Endothelial cell of umbilical vein (primary cell): Measurements from ENCODE around the gene CRK. TPM values are rescaled to one million over a fixed set of nuclear protein-coding genes. Genes with fewer than 3 reads are reported as not detected.
"Not testable (repeated sequence)": the region's sequence is repeated elsewhere in the genome, so short reads cannot be mapped to it uniquely, and the experiment has no call there.

Source experiments
- BruUV-seq: library from RNA; stranded (reverse); fragments of 400-500 nt; replicated peaks from 2 replicates; lab custom pipeline; 2021; lab: Mats Ljungman, UMichigan
- CTCF ChIA-PET: fragments of 300-600, 350-600 bp; sonication (Branson Sonifier 250); formaldehyde crosslinking; loops from one replicate; lab custom pipeline; 2021; ENCODE audit warnings: antibody characterized with exemption, inconsistent platforms; lab: Charles Lee
- POLR2A ChIA-PET: fragments of 300-600, 350-600 bp; sonication (Branson Sonifier 250); formaldehyde crosslinking; loops from one replicate; lab custom pipeline; 2021; ENCODE audit warnings: antibody characterized with exemption, inconsistent platforms; lab: Charles Lee
- DNase-seq: peaks from one replicate; pipeline ENCODE4 v3.0.0-alpha.2; 2011; ENCODE audit warnings: low read depth, low spot score
- FAIRE-seq: peaks from 2 replicates; lab custom pipeline; 2011; peaks lifted over from hg19 to GRCh38; lab: Jason Lieb, UNC
- H2AFZ ChIP-seq: 2 replicates; pipeline ENCODE4 v1.6.0; 2012; ENCODE audit warnings: low read depth, low read length, control low read depth, inconsistent platforms
- H3K27ac ChIP-seq: 2 replicates; pipeline ENCODE4 v1.5.1; 2011; ENCODE audit warnings: low read depth, mild to moderate bottlenecking, control low read depth, low read length, moderate library complexity; ENCODE audit not compliant: insufficient read depth
- H3K27me3 ChIP-seq, 2 experiments: 2 replicates each; pipeline versions ENCODE4 v1.6.0 to v1.6.1; 2011; ENCODE audit warnings: low read length in 2 of 2, mixed read lengths in 1 of 2; ENCODE audit not compliant: control insufficient read depth in 2 of 2, insufficient read depth in 2 of 2
- H3K36me3 ChIP-seq, 2 experiments: 2 replicates in 1 of 2; 3 replicates in 1 of 2; pipeline ENCODE4 v1.5.1; 2011; ENCODE audit warnings: low read length in 2 of 2, mild to moderate bottlenecking in 1 of 2, moderate library complexity in 1 of 2; ENCODE audit not compliant: control insufficient read depth in 2 of 2, insufficient read depth in 2 of 2; ENCODE audit errors: extremely low read depth in 1 of 2
- H3K4me1 ChIP-seq: 3 replicates; pipeline ENCODE4 v1.5.1; 2011; ENCODE audit warnings: mild to moderate bottlenecking, low read length; ENCODE audit not compliant: control insufficient read depth, insufficient read depth; ENCODE audit errors: extremely low read depth
- H3K4me2 ChIP-seq: 2 replicates; pipeline ENCODE4 v1.6.1; 2011; ENCODE audit warnings: low read length, control low read depth, mixed read lengths; ENCODE audit not compliant: insufficient read depth
- H3K4me3 ChIP-seq, 3 experiments: fragments of 200-600 bp in 1 of 3; sonication (generic), shearing (Covaris generic) in 1 of 3; replicated peaks in 1 of 3; 2 replicates each; pipeline ENCODE4 v1.5.1; 2011 to 2016; ENCODE audit warnings: control low read depth in 3 of 3, low read length in 3 of 3, mild to moderate bottlenecking in 2 of 3, inconsistent platforms in 1 of 3, low read depth in 1 of 3, moderate library complexity in 1 of 3; ENCODE audit not compliant: insufficient read depth in 1 of 3
- H3K79me2 ChIP-seq: 2 replicates; pipeline ENCODE4 v1.6.0; 2012; ENCODE audit warnings: low read length, inconsistent platforms; ENCODE audit not compliant: control insufficient read depth, insufficient read depth
- H3K9ac ChIP-seq: replicated peaks from 2 replicates; pipeline ENCODE3; 2011; ENCODE audit warnings: low read length, control low read depth; ENCODE audit not compliant: insufficient read depth; ENCODE audit errors: extremely low read depth
- H3K9me1 ChIP-seq: replicated peaks from 3 replicates; pipeline ENCODE4 v1.6.0; 2011; ENCODE audit warnings: mild to moderate bottlenecking, low read length; ENCODE audit not compliant: control insufficient read depth, insufficient read depth; ENCODE audit errors: extremely low read depth
- H3K9me3 ChIP-seq: replicated peaks from 2 replicates; pipeline ENCODE4 v1.5.1; 2012; ENCODE audit warnings: low read length, inconsistent platforms; ENCODE audit not compliant: control insufficient read depth, insufficient read depth
- H4K20me1 ChIP-seq: replicated peaks from 2 replicates; pipeline ENCODE3; 2011; ENCODE audit warnings: mild to moderate bottlenecking, low read length; ENCODE audit not compliant: control insufficient read depth, insufficient read depth; ENCODE audit errors: extremely low read depth
- EZH2 ChIP-seq: IDR thresholded peaks from 2 replicates; pipeline ENCODE4 v1.6.1; 2012; ENCODE audit warnings: borderline replicate concordance, low read depth, mild to moderate bottlenecking, moderate library complexity, low read length, inconsistent platforms; ENCODE audit not compliant: severe bottlenecking
- FOS ChIP-seq: IDR thresholded peaks from 2 replicates; pipeline ENCODE4 v1.6.1; 2011; ENCODE audit warnings: mild to moderate bottlenecking, low read length, moderate library complexity, borderline replicate concordance; ENCODE audit not compliant: insufficient read depth
- dilution Hi-C: fragments of 300-500 bp; cut with MboI; formaldehyde crosslinking; loops from one replicate; pipeline ENCODE4 v1.15.0; 2019; ENCODE audit warnings: low sequenced_read_pairs; ENCODE audit not compliant: extremely low pct_ligation_motif_present
- intact Hi-C: fragments of 100-400 bp; cut with micrococcal nuclease; formaldehyde crosslinking; loops from one replicate; pipeline ENCODE4 v1.10.0; 2022
- polyA plus RNA-seq, 4 experiments: library from polyadenylated mRNA; depleted of rRNA in 3 of 4; stranded (reverse) in 3 of 4; unstranded in 1 of 4; fragments of >200 nt; gene quantifications; 2 replicates each; pipeline versions ENCODE4 v1.2.1 to v1.2.3, GENCODE V29; 2011 to 2012; ENCODE audit warnings: missing spikeins in 1 of 4
- total RNA-seq: library from RNA; stranded (reverse); gene quantifications from 2 replicates; pipeline ENCODE4 v1.2.3, GENCODE V29; 2021
- TF ChIP-seq, protein P1 (sequence below), 2 donors: IDR thresholded peaks; 1 replicate in 1 of 2; 2 replicates in 1 of 2; pipeline ENCODE4 v1.5.1; 2011; ENCODE audit warnings: low read length in 2 of 2, mild to moderate bottlenecking in 2 of 2, moderate library complexity in 2 of 2, control low read depth in 1 of 2, inconsistent platforms in 1 of 2, low read depth in 1 of 2; ENCODE audit not compliant: insufficient read depth in 1 of 2; ENCODE audit errors: extremely low read depth in 1 of 2

Gene CRK
- total and polyA plus RNA-seq, 2 donors (not counting 3 experiments of a cell fraction or from before 2014, with no cell fraction given), result 52.8 to 67.2 TPM

DNA sequence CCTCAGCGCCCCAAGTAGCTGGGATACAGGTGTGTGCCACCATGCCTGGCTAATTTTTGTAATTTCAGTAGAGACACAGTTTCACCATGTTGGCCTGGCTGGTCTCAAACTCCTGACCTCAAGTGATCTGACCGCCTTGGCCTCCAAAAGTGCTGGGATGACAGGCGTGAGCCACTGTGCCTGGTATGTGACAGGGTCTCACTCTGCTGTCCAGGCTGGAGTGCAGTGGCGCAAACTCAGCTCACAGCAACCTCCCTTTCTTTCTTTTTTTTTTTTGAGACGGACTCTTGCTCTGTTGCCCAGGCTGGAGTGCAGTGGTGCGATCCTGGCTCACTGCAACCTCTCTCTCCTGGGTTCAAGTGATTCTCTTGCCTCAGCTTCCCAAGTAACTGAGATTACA lies 13.3 kb downstream of the CRK start:
- H3K9me3 ChIP-seq, H4K20me1 ChIP-seq, H3K9me1 ChIP-seq, FAIRE-seq, H2AFZ ChIP-seq, DNase-seq, H3K4me3 ChIP-seq, dilution Hi-C loops, POLR2A ChIA-PET, H3K4me2 ChIP-seq, H3K27ac ChIP-seq, intact Hi-C loops, BruUV-seq, H3K27me3 ChIP-seq, H3K36me3 ChIP-seq, H3K9ac ChIP-seq: not testable (repeated sequence)
- Histone ChIP-seq H3K4me1 (peaks cover 11% of the 10 kb centered on the region), H3K79me2 (peaks cover 89% of the 10 kb centered on the region)
- CTCF ChIA-PET, result interaction anchor here (2.8 kb wide), 1 partner anchor 77 kb away, joined by 11 read pairs; no protein-coding TSS in a partner anchor

DNA sequence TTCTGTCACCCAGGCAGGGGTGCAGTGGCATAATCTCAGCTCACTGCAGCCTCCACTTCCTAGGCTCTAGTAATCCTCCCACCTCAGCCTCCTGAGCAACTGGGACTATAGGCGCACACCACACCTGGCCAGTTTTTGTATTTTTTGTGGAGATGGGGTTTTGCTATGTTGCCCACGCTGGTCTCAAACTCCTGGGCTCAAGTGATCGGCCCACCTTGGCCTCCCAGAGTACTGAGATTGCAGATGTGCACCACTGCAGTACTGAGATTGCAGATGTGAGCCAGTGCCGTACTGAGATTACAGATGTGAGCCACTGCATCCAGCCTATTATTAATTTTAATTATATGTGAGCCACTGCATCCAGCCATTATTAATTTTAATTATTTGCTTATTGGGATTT lies 13.8 kb downstream of the CRK start:
- Histone ChIP-seq H3K9me3 (no peaks in the 10 kb centered on the region), H3K4me2 (no peak overlapping the region), H3K9ac (no peak overlapping the region), H3K4me1 (peaks cover 6% of the 10 kb centered on the region), H3K36me3 (peaks cover 0 to 2% of the 10 kb centered on the region in 2 experiments), H3K79me2 (peaks cover 92% of the 10 kb centered on the region), H2AFZ (no peak overlapping the region), H3K27ac (no peak overlapping the region), H3K4me3 (no peak overlapping the region), H3K27me3 (no peaks in the 10 kb centered on the region), H4K20me1 (peaks cover 5% of the 10 kb centered on the region), H3K9me1 (no peaks in the 10 kb centered on the region)
- DNase-seq, result no peak
- FAIRE-seq, result peak; percentile 15
- ChIA-PET CTCF (interaction anchor here (2.8 kb wide), 1 partner anchor 77 kb away, joined by 11 read pairs; no protein-coding TSS in a partner anchor), POLR2A (no interaction called here)
- no TSS peak for BruUV-seq
- intact Hi-C loops, result no loop called here
- TF ChIP-seq, protein P1, sequence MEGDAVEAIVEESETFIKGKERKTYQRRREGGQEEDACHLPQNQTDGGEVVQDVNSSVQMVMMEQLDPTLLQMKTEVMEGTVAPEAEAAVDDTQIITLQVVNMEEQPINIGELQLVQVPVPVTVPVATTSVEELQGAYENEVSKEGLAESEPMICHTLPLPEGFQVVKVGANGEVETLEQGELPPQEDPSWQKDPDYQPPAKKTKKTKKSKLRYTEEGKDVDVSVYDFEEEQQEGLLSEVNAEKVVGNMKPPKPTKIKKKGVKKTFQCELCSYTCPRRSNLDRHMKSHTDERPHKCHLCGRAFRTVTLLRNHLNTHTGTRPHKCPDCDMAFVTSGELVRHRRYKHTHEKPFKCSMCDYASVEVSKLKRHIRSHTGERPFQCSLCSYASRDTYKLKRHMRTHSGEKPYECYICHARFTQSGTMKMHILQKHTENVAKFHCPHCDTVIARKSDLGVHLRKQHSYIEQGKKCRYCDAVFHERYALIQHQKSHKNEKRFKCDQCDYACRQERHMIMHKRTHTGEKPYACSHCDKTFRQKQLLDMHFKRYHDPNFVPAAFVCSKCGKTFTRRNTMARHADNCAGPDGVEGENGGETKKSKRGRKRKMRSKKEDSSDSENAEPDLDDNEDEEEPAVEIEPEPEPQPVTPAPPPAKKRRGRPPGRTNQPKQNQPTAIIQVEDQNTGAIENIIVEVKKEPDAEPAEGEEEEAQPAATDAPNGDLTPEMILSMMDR (IDR thresholded peaks at IDR 0.05; ENCODE audit: extremely low read depth in 1 of 2, insufficient read depth in 1 of 2, low read depth in 1 of 2, low read length in 2 of 2), result no peak
- TF ChIP-seq FOS (no peak), EZH2 (no peak)
- dilution Hi-C loops, result no loop called here
